GM18867 (cell line): Measurements from ENCODE around the gene STAC.

Experiments used
- ATAC-seq: cut with Tn5 transposase; IDR thresholded peaks from one replicate; pipeline ENCODE4 v1.9.1; 2021; ENCODE audit warnings: mild to moderate bottlenecking, moderate library complexity; ENCODE audit not compliant: unreplicated experiment

STAC gene

GRCh38 chr3:36511791-36512486 is 131.6 kb downstream of the STAC start:
- ATAC-seq: no peak

GRCh38 chr3:36512555-36512954 is 132.3 kb downstream of the STAC start:
- no peak for ATAC-seq

DNA sequence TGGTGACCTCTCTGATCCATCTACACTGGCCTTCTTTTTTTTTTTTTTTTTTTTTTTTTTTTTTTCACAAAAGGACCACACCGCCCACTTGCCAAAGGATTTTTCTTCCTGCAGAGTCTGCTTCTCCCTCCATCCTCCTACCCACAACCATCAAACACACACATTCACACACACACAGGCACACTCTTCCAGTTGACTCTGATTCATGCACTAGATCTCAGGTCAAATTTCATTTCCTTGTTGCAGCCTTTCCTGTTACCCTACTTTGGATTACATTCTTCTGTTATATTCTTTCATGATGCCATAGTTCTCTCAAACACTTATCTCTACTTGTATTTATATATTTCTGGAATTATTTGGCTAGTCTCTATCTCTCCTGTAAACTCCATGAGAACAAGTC is 133.9 kb downstream of the STAC start:
- no peak for ATAC-seq

GRCh38 chr3:36519682-36520081 is 139.4 kb downstream of the STAC start:
- no peak for ATAC-seq

DNA sequence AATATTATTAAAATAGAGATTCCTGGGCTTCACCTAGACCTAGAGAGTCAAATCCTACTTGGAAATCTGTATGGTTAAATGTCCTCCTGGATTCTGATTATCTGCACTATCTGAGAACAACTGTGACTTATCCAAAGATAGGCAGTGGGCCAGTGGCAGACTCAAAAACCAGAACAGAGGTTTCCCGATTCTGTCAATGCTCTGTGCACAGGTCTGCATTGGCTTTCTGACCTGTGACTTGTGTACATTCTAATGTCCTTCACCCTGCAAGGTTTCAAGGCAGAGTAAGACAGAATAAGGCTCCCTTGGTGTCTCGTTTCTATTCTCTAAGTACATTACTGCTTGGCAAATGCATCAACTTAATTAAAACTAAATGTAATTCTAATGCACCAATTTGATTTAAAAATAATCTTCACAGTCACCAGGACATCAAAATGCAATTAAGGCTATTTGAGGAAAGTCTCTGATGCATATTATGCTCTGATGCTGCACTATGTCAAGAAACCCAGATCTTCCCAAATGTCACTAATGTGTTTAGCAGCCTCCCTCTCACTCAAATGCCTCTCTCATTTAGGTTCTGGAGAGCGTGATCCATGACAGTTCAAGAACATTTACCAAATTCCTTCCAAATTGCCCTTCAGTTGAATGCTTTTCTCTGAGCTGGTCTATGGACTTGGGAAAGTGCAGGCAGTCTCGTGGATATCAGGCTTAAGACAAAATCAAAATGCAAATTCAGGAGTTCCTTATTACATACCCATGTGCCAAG is 140.1 kb downstream of the STAC start:
- no peak for ATAC-seq

DNA sequence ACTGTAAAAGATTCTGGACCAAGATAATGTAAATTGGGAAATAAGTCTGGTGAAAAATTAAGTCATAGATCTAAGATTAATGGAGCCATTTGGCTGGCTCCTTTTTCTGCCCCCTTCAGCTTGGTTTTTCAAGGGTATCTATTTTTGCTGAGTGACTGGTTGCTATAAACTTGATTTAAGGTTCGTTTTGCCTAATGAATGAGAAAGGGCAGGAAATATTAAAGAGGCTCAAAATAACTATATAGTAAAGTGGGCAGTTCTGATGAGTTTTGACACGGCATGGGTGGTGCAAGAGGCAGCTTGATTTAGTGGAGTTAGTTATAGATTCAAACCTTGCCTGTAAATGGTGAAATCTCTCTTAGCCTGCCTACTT is 140.7 kb downstream of the STAC start:
- no peak for ATAC-seq

- no peak for ATAC-seq
Measured at GRCh38 chr3:36524560-36524959, 144.3 kb downstream of the STAC start.

GRCh38 chr3:36525115-36525801 is 145.0 kb downstream of the STAC start:
- no peak for ATAC-seq

DNA sequence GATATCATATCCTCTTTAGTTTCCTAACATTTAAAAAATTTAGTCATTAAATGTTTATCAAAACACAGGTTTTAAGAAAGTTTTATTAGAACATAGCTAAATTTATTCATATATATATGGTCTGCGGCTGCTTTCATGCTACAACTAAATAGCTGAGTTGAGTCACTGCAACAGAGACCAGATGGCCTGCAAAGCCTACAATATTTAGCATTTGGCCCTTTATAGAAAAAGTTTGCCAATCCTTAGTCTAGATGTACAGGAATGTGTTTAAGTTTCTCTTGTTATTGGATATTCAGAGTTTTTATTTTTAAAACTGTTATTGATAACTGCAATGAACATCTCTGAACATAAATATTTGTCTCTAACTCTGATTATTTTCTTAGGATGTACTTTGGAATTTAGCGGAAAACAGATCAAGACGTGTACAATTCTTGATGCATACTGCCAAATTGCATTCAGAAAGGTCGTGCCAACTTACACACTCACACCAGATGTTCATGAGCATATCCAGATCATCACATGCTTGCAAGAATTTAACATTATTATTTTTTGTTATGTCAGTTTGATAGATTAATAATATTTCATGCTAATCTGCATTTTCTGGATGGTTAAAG is 157.9 kb downstream of the STAC start:
- no peak for ATAC-seq

GRCh38 chr3:36540888-36541518 is 160.7 kb downstream of the STAC start:
- peak; percentile 47 for ATAC-seq

DNA sequence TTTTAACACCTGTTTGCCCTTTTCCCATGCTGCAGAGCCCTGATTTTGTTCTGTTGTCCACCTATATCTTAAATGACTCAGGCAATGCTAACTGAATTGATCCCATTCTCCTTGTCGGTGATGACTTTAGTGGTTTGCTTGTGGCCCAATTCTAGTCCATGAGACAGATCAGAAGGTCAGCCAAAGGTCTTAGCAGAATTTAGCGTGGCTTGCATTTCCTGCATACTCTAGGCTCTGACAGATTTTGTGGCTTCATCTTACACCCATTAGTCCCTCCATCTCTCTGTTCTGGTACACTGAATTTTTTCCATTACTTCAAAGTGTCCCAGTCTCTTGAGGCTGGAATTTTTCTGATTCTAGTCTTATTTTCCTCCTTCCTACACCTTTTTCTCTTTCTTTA is 161.9 kb downstream of the STAC start:
- no peak for ATAC-seq

GRCh38 chr3:36543276-36543997 is 163.1 kb downstream of the STAC start:
- no peak for ATAC-seq

GRCh38 chr3:36546226-36546625 is 165.9 kb downstream of the STAC start:
- no peak for ATAC-seq

- ATAC-seq: no peak
Measured at GRCh38 chr3:36548712-36549111, 168.4 kb downstream of the STAC start.

DNA sequence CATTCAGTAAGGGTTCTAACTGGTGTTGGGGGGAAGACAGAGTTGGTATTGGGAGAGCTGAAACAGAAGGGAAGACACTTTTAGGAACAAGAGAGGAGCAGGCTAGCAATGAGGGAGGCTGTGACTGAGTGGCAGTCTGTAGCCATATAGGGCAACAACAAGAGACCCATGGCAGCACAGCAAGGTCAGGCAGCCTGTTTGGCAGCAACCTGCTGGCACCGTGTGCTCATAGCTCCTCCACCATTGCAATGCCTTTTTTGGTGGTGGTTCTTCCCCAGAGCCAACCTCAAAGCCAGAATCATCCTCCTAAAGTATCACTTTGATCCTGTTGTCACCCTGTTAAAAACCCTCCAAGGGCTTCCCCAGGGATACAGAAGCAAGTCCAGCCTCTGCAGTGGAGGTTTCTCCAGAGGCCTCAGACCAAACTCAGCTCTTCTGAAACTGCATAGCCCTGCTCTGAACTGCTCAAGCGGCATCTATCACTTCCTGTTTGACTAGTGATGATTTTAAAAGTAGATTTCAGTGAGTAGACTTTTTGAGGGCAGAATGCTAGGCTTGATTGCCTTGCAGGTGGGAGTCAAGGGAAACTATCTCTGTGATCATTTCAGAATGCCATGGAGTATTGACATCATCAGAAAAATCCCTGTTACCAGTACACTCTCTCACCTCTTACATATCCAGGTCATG is 176.9 kb downstream of the STAC start:
- ATAC-seq: peak; percentile 79

DNA sequence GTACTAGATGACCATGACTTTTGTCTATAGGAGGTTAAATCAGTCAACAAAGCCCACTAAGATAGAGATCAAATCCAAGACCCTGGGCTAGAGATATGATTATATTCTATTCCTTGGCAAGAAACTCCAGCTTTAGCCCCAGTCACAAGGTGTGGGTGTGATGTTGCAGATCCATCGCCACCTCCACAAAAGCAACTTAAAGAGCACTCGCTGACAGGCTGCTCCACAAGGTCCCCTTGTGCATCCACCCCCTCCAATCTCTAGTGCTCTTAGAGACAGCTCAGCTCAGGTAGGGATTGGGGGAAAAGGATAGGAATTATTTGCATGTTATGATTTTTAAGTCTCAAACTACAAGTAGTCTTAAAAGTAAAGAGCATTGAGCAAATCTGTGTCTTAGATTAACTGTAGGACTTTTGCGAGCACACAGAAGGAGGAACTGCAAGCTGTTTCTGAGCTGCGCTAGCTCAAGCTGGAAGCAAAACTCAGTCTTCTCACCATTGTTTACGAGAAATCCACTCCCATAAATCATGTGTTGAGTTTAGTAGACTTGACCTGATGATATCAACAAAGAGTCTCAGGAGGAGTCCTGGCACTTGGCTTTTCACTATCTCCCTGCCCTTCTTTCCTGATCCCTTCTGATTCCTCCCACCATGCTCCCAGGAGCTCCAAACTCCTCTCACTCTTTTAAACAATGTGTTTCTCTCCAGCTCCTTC is 177.6 kb downstream of the STAC start:
- ATAC-seq: peak; percentile 7

- ATAC-seq: no peak
Measured at GRCh38 chr3:36558961-36559360, 178.7 kb downstream of the STAC start.

DNA sequence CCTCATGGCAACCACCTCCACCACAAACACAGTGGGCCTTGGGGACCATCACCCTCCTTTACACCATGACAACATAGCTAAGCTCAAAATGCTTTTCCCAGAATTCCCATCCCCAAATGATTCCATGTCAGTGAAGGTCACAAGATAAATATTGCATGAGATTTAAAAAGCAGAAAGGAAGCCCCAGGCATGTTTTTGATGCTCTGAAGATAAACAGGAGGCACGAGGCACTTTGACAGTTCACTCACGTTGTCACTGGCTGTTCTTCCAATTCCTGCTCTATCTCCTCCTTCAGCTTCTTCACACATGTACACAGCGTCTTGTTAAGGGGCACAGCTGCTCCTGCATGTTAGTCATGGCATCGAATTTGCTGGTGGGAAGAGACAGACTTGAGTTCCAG is 180.4 kb downstream of the STAC start:
- ATAC-seq: no peak

DNA sequence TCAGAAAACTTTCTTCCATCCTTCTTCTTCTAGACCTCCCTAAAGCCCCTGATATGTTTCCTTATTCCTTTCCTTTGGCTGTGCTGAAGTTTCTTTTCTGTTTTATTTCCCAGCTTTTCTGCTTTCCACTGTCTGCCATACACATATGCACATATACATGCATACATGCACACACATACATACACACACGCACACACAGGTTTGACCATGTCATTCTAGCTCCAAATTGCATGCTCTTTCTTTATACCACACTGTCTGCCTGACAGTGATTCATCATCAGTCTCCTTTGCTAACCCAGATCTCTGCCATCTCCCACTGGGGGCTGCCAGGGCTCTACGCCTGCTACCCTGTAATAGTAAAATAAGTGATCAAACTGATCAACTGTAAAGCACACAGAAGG is 181.3 kb downstream of the STAC start:
- ATAC-seq: no peak
